Measurements from ENCODE around the gene FBXO47. TPM values are rescaled to one million over a fixed set of nuclear protein-coding genes. Genes with fewer than 3 reads are reported as not detected.

Gene FBXO47
- total and polyA plus RNA-seq, 8 donors = not detected

DNA sequence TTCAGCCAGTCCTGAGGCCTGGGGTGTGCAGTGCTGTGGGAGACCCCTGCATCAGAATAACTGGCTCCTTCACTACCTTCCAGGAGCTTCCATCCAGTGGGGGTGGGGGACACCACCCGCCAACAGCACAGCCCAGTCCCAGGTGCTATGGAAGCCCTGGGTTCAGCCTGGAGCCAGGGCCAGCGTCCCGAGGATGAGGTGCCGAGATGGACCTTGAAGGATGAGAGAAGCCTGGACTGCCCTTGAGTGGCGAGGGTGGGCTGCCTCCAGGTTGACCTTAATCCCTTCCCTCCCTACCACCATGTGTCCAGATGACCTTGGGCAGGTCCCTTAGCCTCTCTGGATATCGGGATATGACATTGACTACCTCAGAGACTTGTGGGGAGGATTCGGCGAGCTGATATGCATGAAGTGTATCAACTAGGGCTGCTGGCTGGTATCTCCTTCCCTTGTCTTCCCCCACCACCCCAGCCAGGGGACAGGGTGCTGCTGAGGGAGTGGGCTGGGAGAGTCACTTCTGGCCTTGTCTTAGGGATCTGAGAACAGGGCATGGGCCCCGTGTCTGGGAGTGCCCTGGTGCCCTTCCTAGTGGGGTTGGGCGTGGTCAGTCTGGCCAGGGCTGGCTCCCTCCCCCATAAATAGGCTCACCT, 56.0 kb downstream of the FBXO47 start:
- DNase-seq (peak in 1 of 4 donors; percentile 28), ATAC-seq (no peak)
- Histone ChIP-seq H3K27me3 (no peaks in the 10 kb centered on the region), H3K27ac (peak overlapping the region in 1 of 2 donors; percentile 20), H3K4me3 (no peak overlapping the region), H3K4me1 (peaks cover 19 to 62% of the 10 kb centered on the region in 2 donors), H3K9me3 (no peaks in the 10 kb centered on the region), H3K36me3 (peaks cover 0 to 78% of the 10 kb centered on the region in 2 donors)
- intact Hi-C loops (cut with DNase I) = no loop called here
- TF ChIP-seq, protein P1, sequence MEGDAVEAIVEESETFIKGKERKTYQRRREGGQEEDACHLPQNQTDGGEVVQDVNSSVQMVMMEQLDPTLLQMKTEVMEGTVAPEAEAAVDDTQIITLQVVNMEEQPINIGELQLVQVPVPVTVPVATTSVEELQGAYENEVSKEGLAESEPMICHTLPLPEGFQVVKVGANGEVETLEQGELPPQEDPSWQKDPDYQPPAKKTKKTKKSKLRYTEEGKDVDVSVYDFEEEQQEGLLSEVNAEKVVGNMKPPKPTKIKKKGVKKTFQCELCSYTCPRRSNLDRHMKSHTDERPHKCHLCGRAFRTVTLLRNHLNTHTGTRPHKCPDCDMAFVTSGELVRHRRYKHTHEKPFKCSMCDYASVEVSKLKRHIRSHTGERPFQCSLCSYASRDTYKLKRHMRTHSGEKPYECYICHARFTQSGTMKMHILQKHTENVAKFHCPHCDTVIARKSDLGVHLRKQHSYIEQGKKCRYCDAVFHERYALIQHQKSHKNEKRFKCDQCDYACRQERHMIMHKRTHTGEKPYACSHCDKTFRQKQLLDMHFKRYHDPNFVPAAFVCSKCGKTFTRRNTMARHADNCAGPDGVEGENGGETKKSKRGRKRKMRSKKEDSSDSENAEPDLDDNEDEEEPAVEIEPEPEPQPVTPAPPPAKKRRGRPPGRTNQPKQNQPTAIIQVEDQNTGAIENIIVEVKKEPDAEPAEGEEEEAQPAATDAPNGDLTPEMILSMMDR (IDR thresholded peaks at IDR 0.05) = no peak

DNA sequence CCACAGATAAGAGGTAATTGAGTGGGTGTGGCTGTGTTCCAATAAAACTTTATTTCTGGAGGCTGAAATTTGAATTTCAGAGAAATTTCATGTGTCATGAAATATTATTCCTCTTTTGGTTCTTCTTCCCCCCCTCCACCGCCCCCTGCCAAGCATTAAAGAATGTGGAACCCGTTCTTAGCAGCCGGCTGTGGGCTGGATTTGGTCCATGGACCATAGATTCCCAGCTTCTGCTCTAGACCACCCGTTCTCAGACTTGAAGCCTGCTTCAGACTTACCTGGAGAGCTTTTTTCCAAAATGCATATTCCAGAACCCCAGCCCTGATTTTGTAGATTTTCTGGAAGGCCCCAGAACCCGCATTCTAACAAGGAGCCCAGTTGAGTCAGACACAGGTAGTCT, 56.9 kb downstream of the FBXO47 start:
- Histone ChIP-seq H3K9me3 (no peaks in the 10 kb centered on the region), H3K4me3 (no peak overlapping the region), H3K36me3 (peaks cover 0 to 75% of the 10 kb centered on the region in 2 donors), H3K27me3 (no peaks in the 10 kb centered on the region), H3K27ac (no peak overlapping the region), H3K4me1 (peaks cover 19 to 70% of the 10 kb centered on the region in 2 donors)
- intact Hi-C loops (cut with DNase I) = no loop called here
- ATAC-seq (no peak), DNase-seq (peak in 1 of 4 donors; percentile 7)
- TF ChIP-seq, protein P1 (IDR thresholded peaks at IDR 0.05) = no peak

DNA sequence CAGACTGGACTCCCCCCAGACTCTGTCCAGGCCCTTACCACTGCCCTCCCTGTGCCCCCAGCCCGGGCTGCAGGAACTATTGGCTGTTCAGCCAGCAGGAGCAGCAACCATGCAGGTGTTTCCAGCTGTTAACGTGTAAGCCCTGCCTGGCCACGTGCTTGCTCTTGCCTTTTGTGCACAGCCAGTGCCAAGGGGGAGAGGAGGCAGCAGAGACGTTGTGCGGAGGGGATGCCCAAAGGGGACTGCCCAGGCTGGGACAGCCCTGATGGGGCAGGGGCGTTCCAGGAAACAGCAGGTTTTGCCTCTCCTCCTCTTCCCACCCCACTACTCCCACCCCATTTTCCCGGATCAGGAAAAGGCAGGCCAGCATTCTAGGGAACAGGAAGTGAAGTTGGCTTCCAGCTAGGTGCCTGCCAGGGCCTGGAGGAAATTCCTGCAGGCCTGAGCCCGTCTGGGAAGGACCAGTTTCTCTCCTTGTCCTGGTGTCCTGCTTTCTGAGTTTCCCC, 58.5 kb downstream of the FBXO47 start:
- ATAC-seq = peak; percentile 18
- H3K27me3 ChIP-seq = no peaks in the 10 kb centered on the region
- intact Hi-C loops (cut with DNase I) = no loop called here
- H3K27ac ChIP-seq = peak overlapping the region; percentile 3 to 71
- no peak overlapping the region for H3K4me3 ChIP-seq
- peak in 1 of 4 donors; percentile 21 for DNase-seq
- peaks cover 0 to 75% of the 10 kb centered on the region in 2 donors for H3K36me3 ChIP-seq
- TF ChIP-seq, protein P1 (IDR thresholded peaks at IDR 0.05) = no peak
- no peaks in the 10 kb centered on the region for H3K9me3 ChIP-seq
- peaks cover 19 to 85% of the 10 kb centered on the region in 2 donors for H3K4me1 ChIP-seq

DNA sequence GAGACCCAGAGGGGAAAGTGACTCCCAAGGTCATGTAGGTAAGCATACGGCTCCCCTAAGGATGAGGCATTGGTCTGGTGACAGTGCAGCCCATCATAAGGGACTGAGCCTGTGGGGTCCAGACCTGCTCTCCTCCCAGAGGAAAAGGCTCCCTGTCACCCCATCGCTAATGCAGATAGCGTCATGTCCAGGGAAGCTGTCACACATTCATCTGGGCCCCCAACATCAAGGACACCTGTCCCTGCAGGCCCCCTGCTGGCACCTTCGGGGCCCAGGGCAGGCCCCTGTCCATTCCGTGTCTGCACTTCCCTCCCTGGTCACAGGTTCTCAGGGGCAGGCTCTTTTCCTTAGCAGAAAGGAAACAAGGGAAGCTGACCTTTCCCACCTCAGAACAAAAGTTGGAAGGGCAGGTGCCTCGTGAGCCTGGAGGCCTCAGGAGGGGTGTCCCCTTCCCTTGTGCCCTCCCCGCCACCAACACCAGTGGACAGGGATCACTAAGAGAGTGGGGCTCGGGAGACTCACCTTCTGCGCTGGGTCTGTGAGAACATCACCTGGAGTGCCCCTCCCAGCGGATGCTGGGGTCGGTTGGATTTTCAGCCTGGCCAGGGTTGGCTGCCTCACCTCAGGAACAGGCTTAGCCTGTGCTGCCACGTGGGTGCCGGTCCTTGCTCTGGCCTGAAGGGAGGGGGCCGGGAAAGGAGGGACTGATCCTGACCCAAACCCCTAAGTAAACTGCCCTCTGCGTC, 59.1 kb downstream of the FBXO47 start:
- peaks cover 19 to 89% of the 10 kb centered on the region in 2 donors for H3K4me1 ChIP-seq
- H3K36me3 ChIP-seq = peaks cover 0 to 75% of the 10 kb centered on the region in 2 donors
- no peaks in the 10 kb centered on the region for H3K9me3 ChIP-seq
- H3K27me3 ChIP-seq = no peaks in the 10 kb centered on the region
- ATAC-seq (no peak), DNase-seq (peak in 1 of 4 donors; percentile 63)
- TF ChIP-seq, protein P1 (IDR thresholded peaks at IDR 0.05) = no peak
- H3K4me3 ChIP-seq = no peak overlapping the region
- intact Hi-C loops (cut with DNase I) = no loop called here
- peak overlapping the region; percentile 3 to 71 for H3K27ac ChIP-seq
